ENCODE data around the gene LRGUK. TPM values are rescaled to one million over a fixed set of nuclear protein-coding genes. Genes with fewer than 3 reads are reported as not detected.
A peak's percentile ranks its signal among the peaks of the same experiment; 100 is the strongest.

Gene LRGUK
- total RNA-seq, 1 donor from 2014 or later = 0.06 TPM

- TF ChIP-seq CTCF (conservative IDR thresholded peaks at IDR 0.05; ENCODE audit: low read depth, low read length) = no peak
- H3K4me3 ChIP-seq (ENCODE audit: low read depth, low read length) = no peak overlapping the region
- no peak for DNase-seq (ENCODE audit: low read depth)
Measured at GRCh38 chr7:134167841-134168240, 40.7 kb downstream of the LRGUK start.

- DNase-seq (ENCODE audit: low read depth) = peak; percentile 93
- H3K4me3 ChIP-seq (ENCODE audit: low read depth, low read length) = no peak overlapping the region
- TF ChIP-seq CTCF (conservative IDR thresholded peaks at IDR 0.05; ENCODE audit: low read depth, low read length) = no peak
Measured at GRCh38 chr7:134174795-134175261, 47.7 kb downstream of the LRGUK start.

- DNase-seq (ENCODE audit: low read depth) = no peak
- TF ChIP-seq CTCF (conservative IDR thresholded peaks at IDR 0.05; ENCODE audit: low read depth, low read length) = no peak
- no peak overlapping the region for H3K4me3 ChIP-seq (ENCODE audit: low read depth, low read length)
Measured at GRCh38 chr7:134175334-134176036, 48.3 kb downstream of the LRGUK start.

- no peak for TF ChIP-seq CTCF (conservative IDR thresholded peaks at IDR 0.05; ENCODE audit: low read depth, low read length)
- no peak for DNase-seq (ENCODE audit: low read depth)
- H3K4me3 ChIP-seq (ENCODE audit: low read depth, low read length) = no peak overlapping the region
Measured at GRCh38 chr7:134176037-134176350, 48.9 kb downstream of the LRGUK start.

- no peak overlapping the region for H3K4me3 ChIP-seq (ENCODE audit: low read depth, low read length)
- DNase-seq (ENCODE audit: low read depth) = no peak
- no peak for TF ChIP-seq CTCF (conservative IDR thresholded peaks at IDR 0.05; ENCODE audit: low read depth, low read length)
Measured at GRCh38 chr7:134179036-134180011, 52.2 kb downstream of the LRGUK start.

GRCh38 chr7:134180376-134180775, 53.2 kb downstream of the LRGUK start:
- no peak for TF ChIP-seq CTCF (conservative IDR thresholded peaks at IDR 0.05; ENCODE audit: low read depth, low read length)
- DNase-seq (ENCODE audit: low read depth) = no peak
- H3K4me3 ChIP-seq (ENCODE audit: low read depth, low read length) = no peak overlapping the region
